ENCODE results near the gene NPS.

The NPS gene

DNA sequence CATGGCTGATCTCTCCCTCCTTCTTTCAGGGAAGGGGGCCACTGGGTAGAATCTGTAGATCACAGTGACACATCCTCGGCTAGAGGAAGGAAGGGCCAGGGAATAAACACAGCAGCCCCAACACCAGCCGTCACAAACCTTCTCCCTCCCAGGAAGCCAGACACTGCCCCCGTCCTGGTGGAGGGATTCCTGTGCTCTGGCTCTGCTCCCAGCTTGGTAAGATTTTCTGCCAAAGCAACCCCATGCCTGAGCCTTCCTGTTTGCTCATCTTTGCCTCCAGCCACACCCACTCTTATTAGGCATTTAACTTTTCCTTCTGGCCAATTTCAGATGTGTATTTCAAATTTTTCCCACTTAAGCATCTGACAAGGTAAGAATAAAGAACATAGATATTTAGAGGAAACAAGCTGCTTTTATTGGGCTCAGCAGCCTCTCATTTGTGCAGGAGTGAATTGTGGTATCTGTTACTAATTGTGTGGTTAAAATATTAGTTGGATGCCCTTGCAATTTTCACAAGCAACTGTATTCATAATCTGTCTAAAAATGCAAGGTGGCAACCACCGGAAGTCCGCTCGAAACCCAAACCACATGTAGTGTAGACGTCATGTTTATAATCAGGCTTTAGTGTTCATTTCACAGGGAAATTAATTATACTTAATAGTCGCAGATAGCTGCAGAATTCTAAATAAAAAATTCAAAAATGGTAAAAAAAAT, 13.2 kb upstream of the NPS start:
- no peak for TF ChIP-seq ZNF274 (IDR thresholded peaks at IDR 0.05; ENCODE audit: low read depth, low read length)
- no peak for TF ChIP-seq SUZ12 (IDR thresholded peaks at IDR 0.05; ENCODE audit: extremely low read depth, insufficient read depth, insufficient read length)
- TF ChIP-seq YY1 (IDR thresholded peaks at IDR 0.05; ENCODE audit: insufficient read depth, insufficient read length), result no peak
- Histone ChIP-seq H3K36me3 (ENCODE audit: insufficient read depth, insufficient read length, low read length) (no peaks in the 10 kb centered on the region), H3K4me1 (ENCODE audit: insufficient read depth, insufficient read length) (no peaks in the 10 kb centered on the region), H3K9ac (ENCODE audit: insufficient read length, low read depth) (no peak overlapping the region), H3K27me3 (ENCODE audit: insufficient read depth, insufficient read length) (no peaks in the 10 kb centered on the region), H3K9me3 (ENCODE audit: insufficient read depth, low read length) (no peaks in the 10 kb centered on the region), H3K4me3 (ENCODE audit: insufficient read length, low read depth) (no peak overlapping the region)
- no peak for DNase-seq (ENCODE audit: low read depth, low spot score)

- Histone ChIP-seq H3K4me3 (ENCODE audit: insufficient read length, low read depth) (no peak overlapping the region), H3K36me3 (ENCODE audit: insufficient read depth, insufficient read length, low read length) (no peaks in the 10 kb centered on the region), H3K9ac (ENCODE audit: insufficient read length, low read depth) (no peak overlapping the region), H3K4me1 (ENCODE audit: insufficient read depth, insufficient read length) (no peaks in the 10 kb centered on the region), H3K27me3 (ENCODE audit: insufficient read depth, insufficient read length) (no peaks in the 10 kb centered on the region), H3K9me3 (ENCODE audit: insufficient read depth, low read length) (no peaks in the 10 kb centered on the region)
- no peak for DNase-seq (ENCODE audit: low read depth, low spot score)
- TF ChIP-seq YY1 (IDR thresholded peaks at IDR 0.05; ENCODE audit: insufficient read depth, insufficient read length) (no peak), ZNF274 (IDR thresholded peaks at IDR 0.05; ENCODE audit: low read depth, low read length) (no peak), SUZ12 (IDR thresholded peaks at IDR 0.05; ENCODE audit: extremely low read depth, insufficient read depth, insufficient read length) (no peak)
These were observed 11.9 kb upstream of the NPS start for GRCh38 chr10:127536972-127537760.

DNA sequence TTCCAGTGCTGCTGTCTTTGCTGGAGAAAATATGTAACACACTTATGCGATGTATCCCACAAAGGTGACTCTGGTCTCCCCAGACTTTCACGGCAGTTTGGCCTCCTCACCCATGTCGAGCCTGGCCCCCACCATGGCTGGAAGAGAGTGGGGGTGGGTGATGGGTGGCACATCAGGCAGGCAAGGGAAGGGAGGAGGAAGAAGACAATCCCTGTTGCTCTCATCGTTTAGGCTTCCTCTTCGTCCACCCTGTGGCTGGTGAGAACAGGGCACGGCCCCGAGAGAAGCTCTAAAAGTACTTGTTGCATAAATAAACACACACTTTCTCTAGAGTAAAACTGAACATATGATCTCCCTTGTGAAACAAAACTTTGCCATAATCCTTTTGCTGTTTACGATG, 11.2 kb upstream of the NPS start:
- no peaks in the 10 kb centered on the region for H3K9me3 ChIP-seq (ENCODE audit: insufficient read depth, low read length)
- H3K4me1 ChIP-seq (ENCODE audit: insufficient read depth, insufficient read length), result no peaks in the 10 kb centered on the region
- no peak for TF ChIP-seq SUZ12 (IDR thresholded peaks at IDR 0.05; ENCODE audit: extremely low read depth, insufficient read depth, insufficient read length)
- no peak for TF ChIP-seq YY1 (IDR thresholded peaks at IDR 0.05; ENCODE audit: insufficient read depth, insufficient read length)
- TF ChIP-seq ZNF274 (IDR thresholded peaks at IDR 0.05; ENCODE audit: low read depth, low read length), result no peak
- H3K9ac ChIP-seq (ENCODE audit: insufficient read length, low read depth), result no peak overlapping the region
- no peaks in the 10 kb centered on the region for H3K27me3 ChIP-seq (ENCODE audit: insufficient read depth, insufficient read length)
- no peak for DNase-seq (ENCODE audit: low read depth, low spot score)
- no peak overlapping the region for H3K4me3 ChIP-seq (ENCODE audit: insufficient read length, low read depth)
- H3K36me3 ChIP-seq (ENCODE audit: insufficient read depth, insufficient read length, low read length), result no peaks in the 10 kb centered on the region

- Histone ChIP-seq H3K9me3 (ENCODE audit: insufficient read depth, low read length) (no peaks in the 10 kb centered on the region), H3K4me3 (ENCODE audit: insufficient read length, low read depth) (no peak overlapping the region), H3K9ac (ENCODE audit: insufficient read length, low read depth) (no peak overlapping the region), H3K36me3 (ENCODE audit: insufficient read depth, insufficient read length, low read length) (no peaks in the 10 kb centered on the region), H3K27me3 (ENCODE audit: insufficient read depth, insufficient read length) (no peaks in the 10 kb centered on the region), H3K4me1 (ENCODE audit: insufficient read depth, insufficient read length) (no peaks in the 10 kb centered on the region)
- TF ChIP-seq ZNF274 (IDR thresholded peaks at IDR 0.05; ENCODE audit: low read depth, low read length), result no peak
- no peak for TF ChIP-seq YY1 (IDR thresholded peaks at IDR 0.05; ENCODE audit: insufficient read depth, insufficient read length)
- no peak for TF ChIP-seq SUZ12 (IDR thresholded peaks at IDR 0.05; ENCODE audit: extremely low read depth, insufficient read depth, insufficient read length)
- no peak for DNase-seq (ENCODE audit: low read depth, low spot score)
These were observed 1.1 kb upstream of the NPS start for GRCh38 chr10:127548022-127548421.

DNA sequence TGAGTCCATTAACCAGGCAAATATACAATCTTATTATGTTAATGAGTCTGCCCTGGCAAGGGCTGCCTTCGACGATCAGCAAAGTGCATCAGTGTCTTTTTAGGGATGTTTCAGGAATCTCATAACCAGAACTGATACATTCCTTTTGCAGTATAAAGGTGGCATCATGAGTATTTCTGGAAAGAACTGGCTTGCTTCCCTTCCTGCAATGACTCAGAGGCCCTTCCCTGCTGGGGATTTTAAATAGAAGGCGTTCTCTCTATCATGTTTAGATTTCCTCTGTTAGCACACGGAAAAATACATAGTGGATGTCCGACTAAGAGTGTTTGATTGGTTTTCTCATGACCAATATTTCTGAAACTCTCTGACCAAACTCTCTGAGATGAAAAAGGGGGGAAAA, 1.8 kb downstream of the NPS start:
- TF ChIP-seq SUZ12 (IDR thresholded peaks at IDR 0.05; ENCODE audit: extremely low read depth, insufficient read depth, insufficient read length), result no peak
- TF ChIP-seq ZNF274 (IDR thresholded peaks at IDR 0.05; ENCODE audit: low read depth, low read length), result no peak
- no peak for TF ChIP-seq YY1 (IDR thresholded peaks at IDR 0.05; ENCODE audit: insufficient read depth, insufficient read length)
- H3K9ac ChIP-seq (ENCODE audit: insufficient read length, low read depth), result no peak overlapping the region

DNA sequence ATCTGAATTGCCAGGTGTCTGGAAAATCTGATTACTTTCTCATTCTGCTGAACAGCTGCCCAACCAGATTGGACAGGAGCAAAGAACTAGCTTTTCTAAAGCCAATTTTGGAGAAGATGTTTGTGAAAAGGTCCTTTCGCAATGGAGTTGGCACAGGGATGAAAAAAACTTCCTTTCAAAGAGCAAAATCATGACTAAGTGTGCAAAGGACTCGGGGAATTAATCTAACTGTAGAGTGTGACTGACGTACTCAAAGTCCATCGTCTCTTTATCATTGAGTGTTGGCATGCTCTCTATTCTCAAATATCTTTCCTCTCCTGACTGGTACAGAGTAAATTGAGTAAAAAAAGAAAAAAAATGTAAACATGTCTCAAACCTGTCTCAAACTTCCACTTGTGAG, 3.3 kb downstream of the NPS start:
- H3K9ac ChIP-seq (ENCODE audit: insufficient read length, low read depth), result no peak overlapping the region
- no peaks in the 10 kb centered on the region for H3K27me3 ChIP-seq (ENCODE audit: insufficient read depth, insufficient read length)
- H3K4me1 ChIP-seq (ENCODE audit: insufficient read depth, insufficient read length), result no peaks in the 10 kb centered on the region
- H3K36me3 ChIP-seq (ENCODE audit: insufficient read depth, insufficient read length, low read length), result no peaks in the 10 kb centered on the region
- no peak for TF ChIP-seq ZNF274 (IDR thresholded peaks at IDR 0.05; ENCODE audit: low read depth, low read length)
- TF ChIP-seq SUZ12 (IDR thresholded peaks at IDR 0.05; ENCODE audit: extremely low read depth, insufficient read depth, insufficient read length), result no peak
- TF ChIP-seq YY1 (IDR thresholded peaks at IDR 0.05; ENCODE audit: insufficient read depth, insufficient read length), result no peak
- DNase-seq (ENCODE audit: low read depth, low spot score), result no peak
- H3K9me3 ChIP-seq (ENCODE audit: insufficient read depth, low read length), result no peaks in the 10 kb centered on the region
- H3K4me3 ChIP-seq (ENCODE audit: insufficient read length, low read depth), result no peak overlapping the region

More for the DNA sequence above, 1.8 kb downstream of the NPS start:
- no peaks in the 10 kb centered on the region for H3K9me3 ChIP-seq (ENCODE audit: insufficient read depth, low read length)
- no peak for DNase-seq (ENCODE audit: low read depth, low spot score)
- no peaks in the 10 kb centered on the region for H3K36me3 ChIP-seq (ENCODE audit: insufficient read depth, insufficient read length, low read length)
- H3K27me3 ChIP-seq (ENCODE audit: insufficient read depth, insufficient read length), result no peaks in the 10 kb centered on the region
- no peak overlapping the region for H3K4me3 ChIP-seq (ENCODE audit: insufficient read length, low read depth)
- H3K4me1 ChIP-seq (ENCODE audit: insufficient read depth, insufficient read length), result no peaks in the 10 kb centered on the region

DNA sequence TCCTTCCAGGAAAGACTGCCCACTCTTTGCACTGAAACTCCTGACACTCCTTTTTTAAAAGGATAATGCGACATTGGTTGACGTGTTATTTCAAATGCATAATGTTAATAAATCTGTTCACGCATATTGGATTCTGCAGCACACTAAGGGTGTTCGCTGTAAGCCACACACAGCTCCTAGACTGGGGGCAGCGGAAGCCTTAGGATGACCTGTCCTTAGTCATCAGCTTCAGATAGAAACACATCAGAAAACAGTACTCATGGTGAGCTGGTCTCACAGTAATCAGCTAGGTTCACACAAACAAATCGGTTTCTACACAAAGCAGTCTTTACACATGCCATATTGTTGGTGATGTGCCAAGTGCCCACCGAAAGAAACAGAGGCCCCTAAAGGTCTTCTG, 4.3 kb downstream of the NPS start:
- Histone ChIP-seq H3K4me3 (ENCODE audit: insufficient read length, low read depth) (no peak overlapping the region), H3K27me3 (ENCODE audit: insufficient read depth, insufficient read length) (no peaks in the 10 kb centered on the region), H3K36me3 (ENCODE audit: insufficient read depth, insufficient read length, low read length) (no peaks in the 10 kb centered on the region), H3K4me1 (ENCODE audit: insufficient read depth, insufficient read length) (no peaks in the 10 kb centered on the region), H3K9me3 (ENCODE audit: insufficient read depth, low read length) (no peaks in the 10 kb centered on the region), H3K9ac (ENCODE audit: insufficient read length, low read depth) (no peak overlapping the region)
- no peak for DNase-seq (ENCODE audit: low read depth, low spot score)
- TF ChIP-seq ZNF274 (IDR thresholded peaks at IDR 0.05; ENCODE audit: low read depth, low read length) (no peak), SUZ12 (IDR thresholded peaks at IDR 0.05; ENCODE audit: extremely low read depth, insufficient read depth, insufficient read length) (no peak), YY1 (IDR thresholded peaks at IDR 0.05; ENCODE audit: insufficient read depth, insufficient read length) (no peak)
